NCI-H82 treated with DMSO at 0.1 percent for 48 hours (cell line): ENCODE results near the gene TRAPPC10.

Experiments
- DNase-seq: peaks from one replicate; lab custom pipeline; 2025; ENCODE audit not compliant: unreplicated experiment; lab: John Stamatoyannopoulos, UW

TRAPPC10 gene

GRCh38 chr21:44029460-44030087 lies 17.5 kb downstream of the TRAPPC10 start:
- DNase-seq: no peak

- DNase-seq: no peak
These were observed 23.1 kb downstream of the TRAPPC10 start for GRCh38 chr21:44035244-44035643.

- DNase-seq: no peak
These were observed 26.0 kb downstream of the TRAPPC10 start for GRCh38 chr21:44038063-44038462.

- DNase-seq: no peak
These were observed 27.7 kb downstream of the TRAPPC10 start for GRCh38 chr21:44039828-44040227.

- no peak for DNase-seq
These were observed 31.5 kb downstream of the TRAPPC10 start for GRCh38 chr21:44043613-44044012.

GRCh38 chr21:44046734-44047133 lies 34.6 kb downstream of the TRAPPC10 start:
- no peak for DNase-seq

- DNase-seq: no peak
These were observed 36.0 kb downstream of the TRAPPC10 start for GRCh38 chr21:44047996-44048560.

- DNase-seq: no peak
These were observed 37.1 kb downstream of the TRAPPC10 start for GRCh38 chr21:44049182-44049581.

- DNase-seq: no peak
These were observed 37.5 kb downstream of the TRAPPC10 start for GRCh38 chr21:44049606-44050005.

GRCh38 chr21:44050276-44050675 lies 38.2 kb downstream of the TRAPPC10 start:
- no peak for DNase-seq

GRCh38 chr21:44051462-44051941 lies 39.4 kb downstream of the TRAPPC10 start:
- DNase-seq: no peak

GRCh38 chr21:44052071-44052829 lies 40.1 kb downstream of the TRAPPC10 start:
- DNase-seq: no peak

GRCh38 chr21:44052830-44053226 lies 40.7 kb downstream of the TRAPPC10 start:
- no peak for DNase-seq

- DNase-seq: no peak
These were observed 41.5 kb downstream of the TRAPPC10 start for GRCh38 chr21:44053567-44053966.

GRCh38 chr21:44054710-44055109 lies 42.6 kb downstream of the TRAPPC10 start:
- DNase-seq: no peak

GRCh38 chr21:44057055-44057454 lies 44.9 kb downstream of the TRAPPC10 start:
- no peak for DNase-seq

- no peak for DNase-seq
These were observed 46.0 kb downstream of the TRAPPC10 start for GRCh38 chr21:44057960-44058651.

- DNase-seq: no peak
These were observed 46.5 kb downstream of the TRAPPC10 start for GRCh38 chr21:44058652-44058964.

GRCh38 chr21:44058981-44059380 lies 46.9 kb downstream of the TRAPPC10 start:
- DNase-seq: no peak

- DNase-seq: no peak
These were observed 47.6 kb downstream of the TRAPPC10 start for GRCh38 chr21:44059710-44060109.

GRCh38 chr21:44062380-44062779 lies 50.3 kb downstream of the TRAPPC10 start:
- no peak for DNase-seq
